ENCODE results near the gene NCAPD2. TPM values are rescaled to one million over a fixed set of nuclear protein-coding genes. Genes with fewer than 3 reads are reported as not detected.
"Not testable (repeated sequence)": the region's sequence is repeated elsewhere in the genome, so short reads cannot be mapped to it uniquely, and the experiment has no call there.

NCAPD2 gene
- total RNA-seq, 1 experiment from 2014 or later = 114 TPM

GRCh38 chr12:6555018-6555691 lies 61.3 kb downstream of the NCAPD2 start:
- peak overlapping the region; percentile 87 to 95 for H3K4me3 Mint-ChIP-seq
- Histone ChIP-seq H3K79me2 (ENCODE audit: insufficient read depth, low read length) (peaks cover 10% of the 10 kb centered on the region; the same call in 1 of the 2 replicates), H3T11ph (ENCODE audit: low read length) (no peak overlapping the region), H3K27me3 (ENCODE audit: insufficient read depth, low read length) (no peaks in the 10 kb centered on the region), H3K79me1 (ENCODE audit: insufficient read depth, low read depth, low read length, poor library complexity, severe bottlenecking) (peaks cover 3% of the 10 kb centered on the region), H4K8ac (replicated peaks; ENCODE audit: insufficient read length, low read depth, low read length) (no peak overlapping the region), H3K23me2 (ENCODE audit: insufficient read length, low read depth, low read length, poor library complexity, severe bottlenecking) (peaks cover 11% of the 10 kb centered on the region), H3K27ac (ENCODE audit: insufficient read length, low read depth, low read length) (no peak overlapping the region), H2BK20ac (ENCODE audit: low read depth, low read length, poor library complexity, severe bottlenecking) (no peak overlapping the region), H3K14ac (ENCODE audit: insufficient read depth, low read length) (peak overlapping the region; percentile 8; the same call in 1 of the 2 replicates), H2AFZ (ENCODE audit: low read length) (no peak overlapping the region), H3K18ac (ENCODE audit: insufficient read length, low read depth, low read length) (no peak overlapping the region), H3K4ac (ENCODE audit: low read depth, low read length) (no peak overlapping the region), H2BK12ac (ENCODE audit: insufficient read length, low read depth, low read length) (no peak overlapping the region), H3K9ac (ENCODE audit: extremely low read depth, insufficient read length, low read length) (peak overlapping the region; percentile 62), H2BK120ac (ENCODE audit: low read depth, low read length, poor library complexity, severe bottlenecking) (no peak overlapping the region), H2BK15ac (ENCODE audit: low read depth, low read length) (no peak overlapping the region), H2AK5ac (ENCODE audit: insufficient read length, low read length) (no peak overlapping the region), H2BK5ac (ENCODE audit: insufficient read length, low read length) (no peak overlapping the region), H3K23ac (ENCODE audit: insufficient read length, low read depth, low read length) (no peak overlapping the region), H3K4me2 (ENCODE audit: insufficient read depth, insufficient read length, low read length) (peak overlapping the region; percentile 95), H4K91ac (ENCODE audit: insufficient read length, low read depth, low read length) (no peak overlapping the region), H4K20me1 (ENCODE audit: control insufficient read depth, insufficient read depth, insufficient read length) (no peaks in the 10 kb centered on the region), H3K4me1 (ENCODE audit: insufficient read depth, low read length) (peaks cover 2% of the 10 kb centered on the region; the same call in 1 of the 2 replicates), H4K5ac (ENCODE audit: insufficient read length, low read depth, low read length) (no peak overlapping the region), H3K56ac (ENCODE audit: insufficient read length, low read depth, low read length) (no peak overlapping the region), H3K9me3 (ENCODE audit: control insufficient read depth, low read depth, low read length) (no peaks in the 10 kb centered on the region)
- WGBS (ENCODE audit: extremely low coverage, insufficient read length, low lambda C conversion rate) = no CpG with 5 or more reads among the region's 61 CpGs
- H3K36me3 Mint-ChIP-seq (ENCODE audit: insufficient read depth in 1 of 3, low read depth in 3 of 3) = peaks cover 17 to 49% (median 25%) of the 10 kb centered on the region in 3 experiments; a peak in 6 of 7 replicates
- no peak for DNase-seq
- TF ChIP-seq CTCF (conservative IDR thresholded peaks at IDR 0.05) = no peak
- no peaks in the 10 kb centered on the region for H3K9me3 Mint-ChIP-seq
- H3K27me3 Mint-ChIP-seq (ENCODE audit: low read depth) = no peaks in the 10 kb centered on the region
- H3K4me1 Mint-ChIP-seq = peaks cover 27 to 38% of the 10 kb centered on the region in 2 experiments
- peak overlapping the region in 2 of 3 experiments; percentile 17 to 65; a peak in 2 of 7 replicates for H3K27ac Mint-ChIP-seq

- H4K8ac ChIP-seq (replicated peaks; ENCODE audit: insufficient read length, low read depth, low read length); H4K91ac ChIP-seq (ENCODE audit: insufficient read length, low read depth, low read length); H2BK15ac ChIP-seq (ENCODE audit: low read depth, low read length); H4K5ac ChIP-seq (ENCODE audit: insufficient read length, low read depth, low read length); H2AFZ ChIP-seq (ENCODE audit: low read length); H2BK20ac ChIP-seq (ENCODE audit: low read depth, low read length, poor library complexity, severe bottlenecking); H2BK5ac ChIP-seq (ENCODE audit: insufficient read length, low read length); H3K14ac ChIP-seq (ENCODE audit: insufficient read depth, low read length); H4K20me1 ChIP-seq (ENCODE audit: control insufficient read depth, insufficient read depth, insufficient read length); H3K9ac ChIP-seq (ENCODE audit: extremely low read depth, insufficient read length, low read length); H3K27me3 Mint-ChIP-seq (ENCODE audit: low read depth); H3K9me3 ChIP-seq (ENCODE audit: control insufficient read depth, low read depth, low read length); H2BK12ac ChIP-seq (ENCODE audit: insufficient read length, low read depth, low read length); H3K27ac ChIP-seq (ENCODE audit: insufficient read length, low read depth, low read length); DNase-seq; H3K18ac ChIP-seq (ENCODE audit: insufficient read length, low read depth, low read length); H3T11ph ChIP-seq (ENCODE audit: low read length); H3K23ac ChIP-seq (ENCODE audit: insufficient read length, low read depth, low read length); H2AK5ac ChIP-seq (ENCODE audit: insufficient read length, low read length); H3K56ac ChIP-seq (ENCODE audit: insufficient read length, low read depth, low read length); H3K4ac ChIP-seq (ENCODE audit: low read depth, low read length); H3K27me3 ChIP-seq (ENCODE audit: insufficient read depth, low read length); H3K9me3 Mint-ChIP-seq; H3K4me1 ChIP-seq (ENCODE audit: insufficient read depth, low read length); H3K79me1 ChIP-seq (ENCODE audit: insufficient read depth, low read depth, low read length, poor library complexity, severe bottlenecking); H3K4me2 ChIP-seq (ENCODE audit: insufficient read depth, insufficient read length, low read length); H2BK120ac ChIP-seq (ENCODE audit: low read depth, low read length, poor library complexity, severe bottlenecking): not testable (repeated sequence)
- peaks cover 28 to 58% (median 35%) of the 10 kb centered on the region in 3 experiments for H3K36me3 Mint-ChIP-seq (ENCODE audit: insufficient read depth in 1 of 3, low read depth in 3 of 3)
- peak overlapping the region; percentile 82 to 88; a peak in 4 of 5 replicates for H3K4me3 Mint-ChIP-seq
- Histone ChIP-seq H3K23me2 (ENCODE audit: insufficient read length, low read depth, low read length, poor library complexity, severe bottlenecking) (peaks cover 11% of the 10 kb centered on the region), H3K79me2 (ENCODE audit: insufficient read depth, low read length) (peaks cover 10% of the 10 kb centered on the region; the same call in 1 of the 2 replicates)
- H3K27ac Mint-ChIP-seq = peak overlapping the region in 2 of 3 experiments; percentile 37 to 76; a peak in 2 of 7 replicates
- H3K4me1 Mint-ChIP-seq = peaks cover 27 to 38% of the 10 kb centered on the region in 2 experiments
- no CpG with 5 or more reads among the region's 7 CpGs for WGBS (ENCODE audit: extremely low coverage, insufficient read length, low lambda C conversion rate)
These were observed 62.6 kb downstream of the NCAPD2 start for GRCh38 chr12:6556496-6556817.

Measured in H9 (cell line).